ENCODE measurements around the gene TMC8.

- TF ChIP-seq EZH2 (IDR thresholded peaks at IDR 0.05; ENCODE audit: borderline replicate concordance, low read depth, low read length, severe bottlenecking) (no peak), CTCF (IDR thresholded peaks at IDR 0.05; ENCODE audit: borderline replicate concordance, extremely low read depth, low read length, poor library complexity, severe bottlenecking) (no peak)
Measured at GRCh38 chr17:78184351-78184750, 53.8 kb downstream of the TMC8 start.

All from DND-41 (cell line).